H9 (cell line): ENCODE results near the gene GPATCH1. TPM values are rescaled to one million over a fixed set of nuclear protein-coding genes. Genes with fewer than 3 reads are reported as not detected.
A peak's percentile ranks its signal among the peaks of the same experiment; 100 is the strongest.

Source experiments
- DNase-seq: peaks from one replicate; pipeline ENCODE4 v3.0.0-alpha.2; 2017
- H2AFZ ChIP-seq: one replicate; pipeline ENCODE4 v1.6.1; 2013; ENCODE audit warnings: mild to moderate bottlenecking, low read length, control low read depth, moderate library complexity
- H2AK5ac ChIP-seq: 2 replicates; pipeline ENCODE4 v1.6.1; 2013; ENCODE audit warnings: low read length, control low read depth, mixed read lengths; ENCODE audit not compliant: insufficient read length
- H2BK120ac ChIP-seq: one replicate; pipeline ENCODE4 v1.6.1; 2013; ENCODE audit warnings: low read depth, mild to moderate bottlenecking, low read length, control low read depth, inconsistent platforms; ENCODE audit not compliant: poor library complexity, severe bottlenecking
- H2BK12ac ChIP-seq: 2 replicates; pipeline ENCODE4 v1.6.1; 2013; ENCODE audit warnings: low read length, control low read depth, mixed read lengths, low read depth; ENCODE audit not compliant: insufficient read length
- H2BK15ac ChIP-seq: 2 replicates; pipeline ENCODE4 v1.6.1; 2013; ENCODE audit warnings: low read depth, low read length, control low read depth
- H2BK20ac ChIP-seq: one replicate; pipeline ENCODE4 v1.6.1; 2013; ENCODE audit warnings: low read depth, mild to moderate bottlenecking, low read length, control low read depth, inconsistent platforms; ENCODE audit not compliant: poor library complexity, severe bottlenecking
- H2BK5ac ChIP-seq: 2 replicates; pipeline ENCODE4 v1.6.1; 2013; ENCODE audit warnings: low read length, control low read depth, mixed read lengths; ENCODE audit not compliant: insufficient read length
- H3K14ac ChIP-seq: 2 replicates; pipeline ENCODE4 v1.6.1; 2013; ENCODE audit warnings: low read length, control low read depth; ENCODE audit not compliant: insufficient read depth
- H3K18ac ChIP-seq: 2 replicates; pipeline ENCODE4 v1.6.1; 2013; ENCODE audit warnings: low read depth, mild to moderate bottlenecking, mixed read lengths, low read length, control low read depth; ENCODE audit not compliant: insufficient read length
- H3K23ac ChIP-seq: 2 replicates; pipeline ENCODE4 v1.6.1; 2013; ENCODE audit warnings: low read length, control low read depth, mixed read lengths, low read depth; ENCODE audit not compliant: insufficient read length
- H3K23me2 ChIP-seq: 2 replicates; pipeline ENCODE4 v1.6.1; 2013; ENCODE audit warnings: low read depth, mild to moderate bottlenecking, mixed read lengths, low read length, control low read depth; ENCODE audit not compliant: insufficient read length, poor library complexity, severe bottlenecking
- H3K27ac ChIP-seq: 2 replicates; pipeline ENCODE4 v1.5.1; 2013; ENCODE audit warnings: low read length, control low read depth, mixed read lengths, low read depth; ENCODE audit not compliant: insufficient read length
- H3K27me3 ChIP-seq: 2 replicates; pipeline ENCODE4 v1.6.1; 2013; ENCODE audit warnings: low read length, control low read depth, inconsistent platforms; ENCODE audit not compliant: insufficient read depth
- H3K4ac ChIP-seq: 2 replicates; pipeline ENCODE4 v1.6.1; 2013; ENCODE audit warnings: low read depth, mild to moderate bottlenecking, control low read depth, inconsistent platforms, low read length, moderate library complexity
- H3K4me1 ChIP-seq: 2 replicates; pipeline ENCODE4 v1.6.1; 2013; ENCODE audit warnings: low read length, control low read depth, inconsistent platforms; ENCODE audit not compliant: insufficient read depth
- H3K4me2 ChIP-seq: 2 replicates; pipeline ENCODE4 v1.6.1; 2013; ENCODE audit warnings: low read length, control low read depth, mixed read lengths; ENCODE audit not compliant: insufficient read length, insufficient read depth
- H3K56ac ChIP-seq: 2 replicates; pipeline ENCODE4 v1.6.1; 2013; ENCODE audit warnings: low read depth, mild to moderate bottlenecking, mixed read lengths, low read length, control low read depth; ENCODE audit not compliant: insufficient read length
- H3K79me1 ChIP-seq: 2 replicates; pipeline ENCODE4 v1.6.1; 2013; ENCODE audit warnings: low read depth, mild to moderate bottlenecking, moderate library complexity, low read length, control low read depth, inconsistent platforms; ENCODE audit not compliant: insufficient read depth, poor library complexity, severe bottlenecking
- H3K79me2 ChIP-seq: 2 replicates; pipeline ENCODE4 v1.6.1; 2013; ENCODE audit warnings: low read length, control low read depth, inconsistent platforms; ENCODE audit not compliant: insufficient read depth
- H3K9ac ChIP-seq: 2 replicates; pipeline ENCODE4 v1.6.1; 2013; ENCODE audit warnings: low read length, control low read depth, mixed read lengths; ENCODE audit not compliant: insufficient read length; ENCODE audit errors: extremely low read depth
- H3K9me3 ChIP-seq: one replicate; pipeline ENCODE4 v1.6.1; 2013; ENCODE audit warnings: low read depth, low read length, inconsistent platforms; ENCODE audit not compliant: control insufficient read depth
- H3T11ph ChIP-seq: one replicate; pipeline ENCODE4 v1.6.1; 2013; ENCODE audit warnings: mild to moderate bottlenecking, low read length, control low read depth, inconsistent platforms
- H4K20me1 ChIP-seq: one replicate; pipeline ENCODE4 v1.6.1; 2013; ENCODE audit not compliant: control insufficient read depth, insufficient read length, insufficient read depth
- H4K5ac ChIP-seq: 2 replicates; pipeline ENCODE4 v1.6.1; 2013; ENCODE audit warnings: low read depth, mild to moderate bottlenecking, mixed read lengths, low read length, control low read depth; ENCODE audit not compliant: insufficient read length
- H4K8ac ChIP-seq: replicated peaks from 2 replicates; pipeline ENCODE4 v1.6.1; 2013; ENCODE audit warnings: low read length, control low read depth, mixed read lengths, low read depth; ENCODE audit not compliant: insufficient read length
- H4K91ac ChIP-seq: 2 replicates; pipeline ENCODE4 v1.6.1; 2013; ENCODE audit warnings: low read depth, mild to moderate bottlenecking, moderate library complexity, mixed read lengths, low read length, control low read depth; ENCODE audit not compliant: insufficient read length
- H3K27ac Mint-ChIP-seq, 3 experiments: 2 replicates in 2 of 3; 3 replicates in 1 of 3; pipeline ENCODE4 v1.8.0; 2020 to 2021; ENCODE audit warnings: mixed read lengths in 3 of 3, mild to moderate bottlenecking in 1 of 3, moderate library complexity in 1 of 3
- H3K27me3 Mint-ChIP-seq: 2 replicates; pipeline ENCODE4 v1.8.0; 2021; ENCODE audit warnings: low read depth, mild to moderate bottlenecking, moderate library complexity, mixed read lengths
- H3K36me3 Mint-ChIP-seq, 3 experiments: 2 replicates in 2 of 3; 3 replicates in 1 of 3; pipeline ENCODE4 v1.8.0; 2020 to 2021; ENCODE audit warnings: low read depth in 3 of 3, mixed read lengths in 3 of 3; ENCODE audit not compliant: insufficient read depth in 1 of 3
- H3K4me1 Mint-ChIP-seq, 2 experiments: 2 replicates each; pipeline ENCODE4 v1.8.0; 2020; ENCODE audit warnings: mixed read lengths in 2 of 2
- H3K4me3 Mint-ChIP-seq, 2 experiments: 2 replicates in 1 of 2; 3 replicates in 1 of 2; pipeline ENCODE4 v1.8.0; 2020 to 2021; ENCODE audit warnings: mild to moderate bottlenecking in 2 of 2, mixed read lengths in 2 of 2, moderate library complexity in 1 of 2
- H3K9me3 Mint-ChIP-seq, 2 experiments: 2 replicates in 1 of 2; 3 replicates in 1 of 2; pipeline ENCODE4 v1.8.0; 2020; ENCODE audit warnings: mild to moderate bottlenecking in 2 of 2, mixed read lengths in 2 of 2, moderate library complexity in 1 of 2
- CTCF ChIP-seq: fragments of 200-600 bp; sonication (generic); conservative IDR thresholded peaks from 3 replicates; pipeline ENCODE4 v1.8.0; 2021; ENCODE audit warnings: antibody characterized with exemption, mild to moderate bottlenecking
- WGBS: extraction: QIAGEN DNeasy Blood & Tissue Kit; methylation state at CpG from one replicate; pipeline ENCODE4 v1.1.7; 2013; ENCODE audit warnings: missing lambda C conversion rate, low lambda C conversion rate, mixed read lengths; ENCODE audit not compliant: insufficient read length; ENCODE audit errors: extremely low coverage; 5-methylcytosine and 5-hydroxymethylcytosine counted together
- long read RNA-seq: library from polyadenylated mRNA; unstranded; transcript quantifications from one replicate; pipeline ENCODE4 v2.0.0, GENCODE V29; 2020
- total RNA-seq: library from RNA; stranded (reverse); gene quantifications from 2 replicates; pipeline ENCODE4 v1.2.1, GENCODE V29; 2021

Gene GPATCH1
- total RNA-seq, result 11.7 and 12.2 TPM in 2 replicates
- long read RNA-seq, transcript GPATCH1-201 (20 exons, 3,492 nt), result major isoform, 28 of 137 reads
- long read RNA-seq, partial matches to known transcripts, result 92 of 137 reads
- long read RNA-seq, other reads (novel, unspliced or antisense), result 17 of 137 reads

- Histone ChIP-seq H3K79me2 (no peaks in the 10 kb centered on the region), H2BK120ac (no peak within 1 kb of the TSS), H4K20me1 (no peaks in the 10 kb centered on the region), H3K4ac (no peak within 1 kb of the TSS), H3K9ac (peak within 1 kb of the TSS; percentile 85), H3K9me3 (no peaks in the 10 kb centered on the region), H3T11ph (no peak within 1 kb of the TSS), H2BK15ac (no peak within 1 kb of the TSS), H3K79me1 (no peaks in the 10 kb centered on the region), H3K23me2 (peaks cover 8% of the 10 kb centered on the region), H3K23ac (no peak within 1 kb of the TSS), H4K5ac (no peak within 1 kb of the TSS), H3K4me2 (peak within 1 kb of the TSS; percentile 99), H2BK5ac (no peak within 1 kb of the TSS), H2BK20ac (no peak within 1 kb of the TSS), H4K8ac (no peak within 1 kb of the TSS), H2AFZ (peak within 1 kb of the TSS; percentile 53), H3K27ac (no peak within 1 kb of the TSS), H2AK5ac (no peak within 1 kb of the TSS), H4K91ac (no peak within 1 kb of the TSS), H3K14ac (peak within 1 kb of the TSS; percentile 42), H3K27me3 (no peaks in the 10 kb centered on the region), H3K56ac (no peak within 1 kb of the TSS), H3K18ac (peak within 1 kb of the TSS; percentile 79), H2BK12ac (no peak within 1 kb of the TSS), H3K4me1 (no peaks in the 10 kb centered on the region)
- H3K4me1 Mint-ChIP-seq, result peaks cover 12 to 23% of the 10 kb centered on the region in 2 experiments
- H3K27me3 Mint-ChIP-seq, result no peaks in the 10 kb centered on the region
- no peaks in the 10 kb centered on the region; a peak in 2 of 5 replicates for H3K9me3 Mint-ChIP-seq
- H3K4me3 Mint-ChIP-seq, result peak within 1 kb of the TSS; percentile 97
- no peak for TF ChIP-seq CTCF
- peak; percentile 91 for DNase-seq
- H3K27ac Mint-ChIP-seq, result peak within 1 kb of the TSS in 2 of 3 experiments; percentile 24 to 96; a peak in 5 of 7 replicates
- peaks cover 0 to 3% (median 0%) of the 10 kb centered on the region in 3 experiments; a peak in 1 of 7 replicates for H3K36me3 Mint-ChIP-seq
- WGBS, result no CpG with 5 or more reads among the region's 62 CpGs
These were observed at the start of gene GPATCH1 for GRCh38 chr19:33080761-33081681. GPATCH1 (plus strand) TSS chr19:33081181; CDS start chr19:33081194, 13 bp downstream.
